ENCODE data around the gene C2orf80. TPM values are rescaled to one million over a fixed set of nuclear protein-coding genes. Genes with fewer than 3 reads are reported as not detected.
"Not testable (repeated sequence)": the region's sequence is repeated elsewhere in the genome, so short reads cannot be mapped to it uniquely, and the experiment has no call there.

Gene C2orf80
- total and polyA plus RNA-seq, 12 donors, result not detected

GRCh38 chr2:208127090-208127489 lies 62.7 kb downstream of the C2orf80 start:
- DNase-seq, result no peak
- Histone ChIP-seq H3K36me3 (replicated peaks in 1 of 2) (no peaks in the 10 kb centered on the region), H3K4me1 (replicated peaks in 1 of 2) (peaks cover 0 to 4% of the 10 kb centered on the region in 2 donors), H3K9me3 (replicated peaks in 1 of 3) (no peaks in the 10 kb centered on the region), H3K4me3 (no peak overlapping the region), H3K27me3 (peaks cover 23% of the 10 kb centered on the region), H3K27ac (no peak overlapping the region)
- TF ChIP-seq POLR2A (IDR thresholded peaks at IDR 0.05), result no peak
- TF ChIP-seq CTCF (IDR thresholded peaks at IDR 0.05), result no peak
- 83 to 96% (median 89%) methylated on average over 4 of the region's 4 CpGs for WGBS, 4 donors
- intact Hi-C loops (cut with DNase I), result no loop called here

DNA sequence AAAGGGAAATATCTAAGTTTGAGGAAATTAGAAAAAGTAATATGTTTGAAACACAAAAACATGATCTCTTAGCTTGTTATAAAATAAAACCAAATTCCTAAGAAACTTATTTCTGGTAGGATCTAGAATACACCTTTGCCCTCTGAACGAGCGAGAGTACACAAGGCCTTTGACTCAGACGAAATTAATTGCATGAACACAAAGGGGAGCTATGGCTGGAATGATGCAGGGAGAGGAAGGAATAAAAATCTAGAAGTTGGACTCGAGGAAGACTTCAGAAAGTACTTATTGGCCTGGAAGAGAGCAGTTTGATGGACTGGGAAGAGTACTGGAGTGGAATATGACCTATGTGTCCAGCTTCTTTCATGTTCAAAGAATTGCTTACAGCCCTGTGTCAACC lies 64.6 kb downstream of the C2orf80 start:
- no peak overlapping the region for H3K27ac ChIP-seq
- intact Hi-C loops (cut with DNase I), result no loop called here
- H3K36me3 ChIP-seq (replicated peaks in 1 of 2), result no peaks in the 10 kb centered on the region
- no peak overlapping the region for H3K4me3 ChIP-seq
- DNase-seq, result no peak
- WGBS, 4 donors, result 82 to 87% (median 84%) methylated on average over 4 of the region's 4 CpGs
- no peak for TF ChIP-seq CTCF (IDR thresholded peaks at IDR 0.05)
- no peak for TF ChIP-seq POLR2A (IDR thresholded peaks at IDR 0.05)
- H3K27me3 ChIP-seq, result peaks cover 23% of the 10 kb centered on the region
- H3K4me1 ChIP-seq (replicated peaks in 1 of 2), result peaks cover 0 to 4% of the 10 kb centered on the region in 2 donors
- H3K9me3 ChIP-seq (replicated peaks in 1 of 3), result no peaks in the 10 kb centered on the region

DNA sequence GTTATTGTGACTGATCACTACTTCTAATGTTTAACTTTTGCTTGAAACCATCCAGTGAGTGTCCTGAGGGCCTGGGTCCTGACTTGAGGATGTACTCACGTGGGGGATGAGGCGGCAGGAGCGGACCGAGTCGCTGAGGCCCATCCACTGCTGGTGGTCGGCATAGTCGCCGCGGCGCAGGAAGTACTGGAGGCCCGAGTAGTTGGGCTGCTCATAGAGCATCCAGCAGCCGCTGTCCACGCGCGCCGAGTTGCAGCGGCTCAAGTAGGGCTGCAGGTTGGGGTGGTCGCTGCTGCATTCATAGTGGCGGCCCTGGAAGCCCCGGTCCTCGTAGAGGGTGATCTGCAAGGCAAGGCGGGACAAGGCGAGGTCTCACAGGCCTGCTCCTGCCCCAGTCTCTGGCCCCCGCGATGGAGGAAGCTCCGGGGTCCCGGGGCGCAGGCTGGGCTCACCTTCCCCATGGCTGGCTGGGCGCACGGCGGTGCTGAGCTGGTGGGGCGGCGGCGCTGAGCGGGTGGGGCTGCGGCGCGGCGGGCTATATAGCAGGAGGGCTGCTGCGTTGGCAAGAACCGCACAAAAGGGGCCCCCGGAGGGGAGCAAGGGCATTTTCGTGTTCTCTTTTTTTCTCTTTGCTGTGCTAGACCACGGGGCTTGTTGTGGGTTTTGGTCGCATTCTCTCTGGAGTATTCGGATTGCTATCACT lies 65.7 kb downstream of the C2orf80 start, which contains the start of gene CRYGD:
TSS of gene CRYGD (minus strand) at position 512 of the 703 bp plus-strand sequence. CDS start at position 461, 51 bp downstream.
- intact Hi-C loops (cut with DNase I); H3K4me1 ChIP-seq (replicated peaks in 1 of 2); H3K36me3 ChIP-seq (replicated peaks in 1 of 2); H3K27ac ChIP-seq; H3K9me3 ChIP-seq (replicated peaks in 1 of 3); DNase-seq: not testable (repeated sequence)
- Histone ChIP-seq H3K27me3 (peaks cover 23% of the 10 kb centered on the region), H3K4me3 (peak within 1 kb of the TSS in 1 of 4 donors; percentile 34)
- WGBS, 4 donors, result 11 to 20% (median 12%) methylated on average over 19 to 46 of the region's 46 CpGs

- Histone ChIP-seq H3K4me1 (replicated peaks in 1 of 2) (peaks cover 0 to 4% of the 10 kb centered on the region in 2 donors), H3K36me3 (replicated peaks in 1 of 2) (no peaks in the 10 kb centered on the region), H3K27me3 (peaks cover 23% of the 10 kb centered on the region), H3K4me3 (no peak overlapping the region), H3K27ac (no peak overlapping the region), H3K9me3 (replicated peaks in 1 of 3) (no peaks in the 10 kb centered on the region)
- 80 to 98% (median 89%) methylated on average over 1 of the region's 1 CpG for WGBS, 4 donors
- no peak for TF ChIP-seq CTCF (IDR thresholded peaks at IDR 0.05)
- no peak for TF ChIP-seq POLR2A (IDR thresholded peaks at IDR 0.05)
- intact Hi-C loops (cut with DNase I), result no loop called here
- DNase-seq, result no peak
These were observed 67.6 kb downstream of the C2orf80 start for GRCh38 chr2:208122248-208122647.

GRCh38 chr2:208118918-208119317 lies 70.9 kb downstream of the C2orf80 start:
- Histone ChIP-seq H3K9me3 (replicated peaks in 1 of 3) (no peaks in the 10 kb centered on the region), H3K27me3 (peaks cover 11% of the 10 kb centered on the region), H3K27ac (no peak overlapping the region), H3K36me3 (replicated peaks in 1 of 2) (no peaks in the 10 kb centered on the region), H3K4me1 (replicated peaks in 1 of 2) (no peaks in the 10 kb centered on the region), H3K4me3 (no peak overlapping the region)
- WGBS, 4 donors, result 91 to 98% (median 95%) methylated on average over 3 of the region's 3 CpGs
- no peak for DNase-seq
- intact Hi-C loops (cut with DNase I), result no loop called here
- TF ChIP-seq CTCF (IDR thresholded peaks at IDR 0.05) (no peak), POLR2A (IDR thresholded peaks at IDR 0.05) (no peak)

- H3K4me1 ChIP-seq (replicated peaks in 1 of 2); H3K36me3 ChIP-seq (replicated peaks in 1 of 2); H3K4me3 ChIP-seq; DNase-seq; H3K27ac ChIP-seq; H3K9me3 ChIP-seq (replicated peaks in 1 of 3); intact Hi-C loops (cut with DNase I); H3K27me3 ChIP-seq: not testable (repeated sequence)
- 89 to 93% (median 91%) methylated on average over 11 of the region's 11 CpGs for WGBS, 4 donors
These were observed 72.4 kb downstream of the C2orf80 start for GRCh38 chr2:208117390-208117789.
